HG03442 (cell line): ENCODE results near the gene PHB1.
"Not testable (repeated sequence)": the region's sequence is repeated elsewhere in the genome, so short reads cannot be mapped to it uniquely, and the experiment has no call there.

Experiments
- ATAC-seq: cut with Tn5 transposase; IDR thresholded peaks from one replicate; pipeline ENCODE4 v1.9.1; 2021; ENCODE audit warnings: mild to moderate bottlenecking, moderate library complexity; ENCODE audit not compliant: unreplicated experiment

Gene PHB1

GRCh38 chr17:49439673-49440571 is 25.2 kb upstream of the PHB1 start:
- ATAC-seq, result no peak

- ATAC-seq, result no peak
Observed at GRCh38 chr17:49439305-49439672, 24.6 kb upstream of the PHB1 start.

DNA sequence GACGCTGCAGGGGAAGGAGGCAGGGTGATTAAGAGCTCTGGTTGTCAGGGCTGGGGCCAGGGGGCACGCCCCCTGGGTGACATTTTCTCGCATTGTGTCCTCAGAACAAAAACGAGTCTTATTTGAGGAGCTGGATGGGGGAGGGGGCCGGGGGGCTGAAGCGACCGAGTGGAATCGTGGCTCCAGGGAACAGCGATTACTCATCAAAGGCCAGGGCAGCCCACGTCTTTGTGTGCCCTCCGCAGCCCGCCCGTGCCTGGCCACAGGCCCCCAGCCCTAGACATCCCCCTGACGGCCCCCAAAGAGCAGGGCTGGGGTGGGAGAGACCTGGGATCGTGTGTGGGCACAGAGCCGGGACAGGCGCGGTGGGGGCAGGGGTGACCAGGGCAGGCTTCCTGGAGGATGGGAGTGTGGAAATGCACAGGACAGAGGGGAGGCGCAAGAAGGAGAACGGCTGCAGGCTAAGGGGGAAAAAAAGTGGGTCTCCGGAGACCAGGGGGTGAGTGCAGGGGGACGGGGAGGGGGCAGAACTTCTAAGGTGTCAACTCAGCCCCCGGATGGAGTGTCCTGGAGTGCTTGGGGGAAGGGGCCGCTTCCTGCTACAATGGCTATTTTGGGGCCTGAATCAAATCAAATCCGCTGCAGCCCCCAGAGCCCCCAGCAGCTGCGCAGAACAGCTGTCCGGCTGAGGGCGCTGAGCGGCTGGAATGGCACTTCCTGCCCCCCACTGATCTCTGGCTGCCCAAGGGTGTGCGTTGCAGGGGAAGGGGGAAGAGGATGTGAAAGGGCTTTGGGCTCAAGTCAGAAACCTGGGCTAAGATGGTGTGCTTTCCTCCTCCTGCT is 24.0 kb upstream of the PHB1 start:
- ATAC-seq, result no peak

- no peak for ATAC-seq
Observed at GRCh38 chr17:49437696-49438435, 23.2 kb upstream of the PHB1 start.

- ATAC-seq, result no peak
Observed at GRCh38 chr17:49436174-49436573, 21.5 kb upstream of the PHB1 start.

DNA sequence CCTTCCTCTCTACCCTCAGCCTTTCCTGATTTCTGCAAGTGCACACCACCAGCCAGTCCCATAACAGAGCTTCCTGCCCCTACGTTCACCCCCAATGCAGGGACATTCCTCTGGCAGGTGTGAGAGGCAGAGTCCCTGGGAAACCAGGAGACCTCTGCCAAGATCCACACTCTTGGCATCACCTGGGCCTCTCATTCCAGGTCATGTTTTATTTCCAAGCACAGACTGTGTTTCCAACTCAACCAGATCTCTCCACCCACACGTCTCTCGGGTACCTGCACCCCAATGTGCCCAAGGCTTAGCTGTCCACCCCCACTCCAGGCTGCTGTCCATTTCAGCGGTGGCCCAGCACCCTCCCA is 21.0 kb upstream of the PHB1 start:
- no peak for ATAC-seq

GRCh38 chr17:49434821-49435670 is 20.4 kb upstream of the PHB1 start:
- ATAC-seq, result no peak

DNA sequence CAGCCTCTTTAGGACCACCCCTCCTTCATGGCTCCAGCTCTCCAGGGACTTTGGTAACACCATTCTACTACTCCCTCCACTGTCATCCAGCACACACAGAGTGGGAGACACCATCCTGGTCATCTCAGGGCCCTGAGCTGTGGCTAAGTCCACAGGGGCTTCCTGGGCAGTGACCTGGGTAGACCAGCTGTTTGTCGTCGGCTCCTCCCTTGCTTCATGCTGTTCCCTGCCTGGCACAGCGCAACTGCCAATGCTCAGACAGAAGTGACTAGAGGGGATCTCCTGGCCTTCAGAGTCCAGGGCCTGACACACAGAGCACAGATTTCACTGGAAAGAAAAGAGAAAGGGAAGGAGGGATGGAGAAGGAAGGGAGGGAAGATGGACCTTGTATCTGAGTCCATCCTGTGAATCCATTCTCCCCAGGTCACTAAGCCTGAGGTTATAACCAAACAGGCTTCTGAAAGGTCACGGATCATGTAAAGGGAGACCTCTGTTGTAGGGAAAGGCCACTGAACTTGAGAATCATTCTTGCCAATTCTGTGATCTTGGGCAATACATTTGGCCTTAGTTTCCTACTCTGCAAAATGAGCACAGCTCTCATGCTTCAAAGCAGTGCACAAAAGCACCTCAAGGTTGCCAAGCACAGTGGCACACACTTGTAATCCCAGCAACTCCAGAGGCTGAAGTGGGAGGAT is 18.5 kb upstream of the PHB1 start:
- ATAC-seq, result no peak

DNA sequence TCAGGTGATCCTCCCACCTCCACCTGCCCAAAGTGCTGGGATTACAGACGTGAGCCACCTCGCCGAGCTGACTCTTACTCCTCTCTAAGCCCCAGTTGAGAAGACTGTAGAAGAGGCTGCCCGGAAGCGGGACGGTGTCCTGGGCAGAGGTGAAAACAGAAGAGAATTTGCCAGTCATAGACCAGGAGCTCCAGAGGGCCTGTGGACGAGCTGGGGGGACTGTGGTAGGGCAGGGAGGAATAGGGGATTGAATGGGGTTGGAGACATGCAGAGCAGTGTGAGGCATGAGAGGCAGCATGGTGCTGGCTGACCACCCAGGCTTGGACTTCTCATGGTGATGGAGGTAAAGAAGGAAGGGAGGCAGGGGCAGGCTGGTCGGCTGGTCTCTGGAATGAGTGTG is 17.1 kb upstream of the PHB1 start:
- no peak for ATAC-seq

DNA sequence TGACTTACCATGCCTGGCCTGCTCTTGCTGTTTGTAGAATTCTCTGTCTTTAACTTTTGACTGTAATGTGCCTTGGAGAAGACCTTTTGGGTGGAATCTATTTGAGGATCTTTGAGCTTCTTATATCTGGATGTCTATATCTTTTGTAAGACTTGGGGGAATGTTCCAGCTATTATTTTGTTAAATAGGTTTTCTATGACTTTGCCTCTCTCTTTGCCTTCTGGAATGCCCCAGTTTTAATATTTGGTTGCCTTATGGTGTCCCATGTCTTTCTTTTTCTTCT is 10.3 kb upstream of the PHB1 start:
- no peak for ATAC-seq

DNA sequence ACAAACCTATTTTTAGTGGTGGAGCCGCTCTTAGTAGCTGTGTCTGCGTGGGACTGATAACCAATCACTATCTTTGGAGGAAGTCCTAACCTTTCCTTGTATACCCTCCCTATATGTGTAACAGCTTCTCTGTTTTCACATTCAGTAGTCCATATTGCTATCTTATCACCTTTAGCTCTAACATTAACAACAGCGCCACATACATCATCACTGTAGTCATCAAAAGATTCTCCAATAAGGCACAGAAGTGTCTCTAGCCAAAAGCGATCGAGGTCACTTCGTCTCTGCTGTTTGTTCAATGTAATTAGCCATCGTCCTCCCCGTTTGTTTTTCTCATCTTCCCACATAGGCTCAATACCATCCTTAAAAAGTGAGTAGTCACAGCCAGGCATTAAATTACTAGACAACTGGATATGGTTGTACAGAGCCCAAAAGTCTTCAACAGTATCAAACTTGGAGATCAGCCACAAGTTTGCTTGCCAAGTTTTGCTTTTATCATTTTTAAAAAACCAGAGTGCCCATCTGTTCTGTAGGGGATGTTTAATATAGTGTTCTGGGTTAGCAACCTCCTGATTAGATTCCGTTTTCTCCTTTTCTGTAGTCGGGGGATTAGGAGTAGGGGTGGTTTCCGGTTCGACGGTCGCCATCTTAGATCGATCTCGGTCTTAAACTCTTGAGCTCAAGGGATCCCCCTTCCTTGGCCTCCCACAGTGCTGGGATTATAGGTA is 9.8 kb upstream of the PHB1 start:
- ATAC-seq, result not testable (repeated sequence)

DNA sequence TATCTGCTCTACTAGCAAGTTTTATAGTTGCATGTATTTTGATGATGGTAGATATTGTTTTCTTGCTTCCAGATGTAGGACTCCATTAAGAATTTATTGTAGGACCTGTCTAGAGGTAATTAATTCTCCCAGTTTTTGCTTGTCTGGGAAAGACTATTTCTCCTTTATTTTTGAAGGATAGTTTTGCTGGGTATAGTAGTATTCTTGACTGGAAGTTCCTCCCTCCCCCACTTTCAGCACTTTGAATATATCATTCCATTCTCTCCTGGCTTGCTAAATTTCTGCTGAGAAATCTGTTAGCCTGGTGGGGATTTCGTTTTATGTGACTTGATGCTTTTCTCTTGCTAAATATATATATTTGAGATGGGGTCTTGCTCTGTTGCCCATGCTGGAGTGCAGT is 8.0 kb upstream of the PHB1 start:
- no peak for ATAC-seq

- not testable (repeated sequence) for ATAC-seq
Observed at GRCh38 chr17:49419761-49420160, 5.1 kb upstream of the PHB1 start.

GRCh38 chr17:49418754-49419740 is 4.4 kb upstream of the PHB1 start:
- not testable (repeated sequence) for ATAC-seq

DNA sequence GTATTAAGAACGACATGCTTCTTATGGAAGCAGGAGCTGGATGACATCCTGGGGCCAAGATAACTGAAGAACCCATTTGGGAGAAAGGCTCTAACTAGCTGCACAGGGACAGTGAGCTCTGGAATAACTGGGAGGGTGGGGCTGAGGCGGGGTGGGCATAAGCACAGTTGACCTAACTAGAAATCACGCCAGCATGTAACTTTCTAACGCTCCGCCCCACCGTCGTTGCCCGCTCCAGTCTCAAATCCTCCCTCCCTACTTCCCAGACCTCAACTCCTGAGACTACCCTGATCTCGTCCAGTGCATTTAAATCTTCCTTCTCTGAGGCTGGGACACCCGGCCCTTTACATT is 436 bp downstream of the PHB1 start:
- no peak for ATAC-seq

GRCh38 chr17:49409066-49409465 is 5.6 kb downstream of the PHB1 start:
- ATAC-seq, result no peak

DNA sequence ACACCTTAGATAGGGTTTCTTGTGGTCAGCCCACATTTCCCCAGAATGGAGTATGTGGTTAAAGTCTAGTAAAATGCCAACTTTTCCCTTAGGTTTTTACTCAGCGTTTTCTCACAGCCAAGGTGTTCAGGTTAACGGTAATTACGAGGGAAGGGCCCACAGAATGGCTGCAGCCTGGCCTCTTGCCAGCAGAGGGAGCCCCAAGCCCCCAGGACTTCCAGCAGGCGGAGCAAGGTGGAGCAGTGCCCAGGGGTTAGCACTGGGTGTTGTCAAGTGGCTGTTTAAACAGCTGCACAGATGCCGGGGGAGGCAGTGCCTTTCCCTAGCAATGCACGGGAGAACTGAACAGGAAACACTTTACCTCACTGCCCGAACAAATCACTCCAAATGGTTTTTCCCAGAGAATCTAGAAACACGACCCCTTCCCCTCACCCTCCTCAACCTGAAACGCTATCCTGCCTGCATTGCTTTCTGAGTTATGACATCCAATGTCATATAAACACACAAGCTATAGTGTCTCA is 6.6 kb downstream of the PHB1 start:
- ATAC-seq, result no peak

- ATAC-seq, result no peak
Observed at GRCh38 chr17:49407086-49407485, 7.6 kb downstream of the PHB1 start.
